ENCODE measurements around the gene SHISA5.
A peak's percentile ranks its signal among the peaks of the same experiment; 100 is the strongest.
"Not testable (repeated sequence)": the region's sequence is repeated elsewhere in the genome, so short reads cannot be mapped to it uniquely, and the experiment has no call there.

Gene SHISA5

GRCh38 chr3:48476426-48477053 lies 27.4 kb downstream of the SHISA5 start:
- DNase-seq: no peak

DNA sequence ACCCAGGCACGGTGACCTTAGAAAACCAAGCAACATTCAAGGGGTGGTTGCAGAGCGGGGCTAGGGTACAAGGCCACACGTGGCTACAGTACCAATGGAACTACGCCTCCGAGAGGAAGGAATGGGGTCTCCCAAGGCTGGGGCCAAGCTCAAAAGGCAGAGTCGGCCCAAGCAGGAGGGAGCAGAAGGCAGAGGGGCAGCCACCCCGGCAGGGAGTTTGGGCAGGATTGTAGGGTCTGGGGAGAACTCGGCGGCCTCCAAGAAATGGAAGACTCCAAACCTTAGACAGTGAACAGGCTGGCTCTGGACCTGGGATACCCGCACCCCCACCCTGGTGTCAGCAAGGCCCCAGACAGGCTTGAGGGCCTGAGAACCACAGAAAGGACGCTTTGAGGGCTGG lies 28.8 kb downstream of the SHISA5 start:
- no peak for DNase-seq

- no peak for DNase-seq
These were observed 29.4 kb downstream of the SHISA5 start for GRCh38 chr3:48474619-48475018.

GRCh38 chr3:48474031-48474430 lies 29.9 kb downstream of the SHISA5 start:
- not testable (repeated sequence) for DNase-seq

DNA sequence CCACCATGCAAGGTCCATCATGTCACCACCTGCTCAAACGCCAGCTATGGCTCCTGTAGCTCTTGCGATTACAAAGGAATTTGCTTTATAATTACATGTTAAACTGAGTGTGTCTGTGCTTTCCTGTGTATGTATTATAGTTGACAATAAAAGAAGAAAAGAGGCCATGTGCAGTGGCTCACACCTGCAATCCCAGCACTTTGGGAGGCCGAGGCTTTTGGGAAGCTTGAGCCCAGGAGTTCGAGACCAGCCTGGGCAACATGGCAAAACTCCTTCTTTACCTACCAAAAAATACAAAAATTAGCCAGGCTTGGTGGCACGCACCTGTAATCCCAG lies 30.4 kb downstream of the SHISA5 start:
- no peak for DNase-seq

- peak; percentile 31 for DNase-seq
These were observed 30.9 kb downstream of the SHISA5 start for GRCh38 chr3:48472923-48473616.

GRCh38 chr3:48472673-48472922 lies 31.4 kb downstream of the SHISA5 start:
- no peak for DNase-seq

GRCh38 chr3:48470286-48470685 lies 33.7 kb downstream of the SHISA5 start:
- DNase-seq: no peak

- no peak for DNase-seq
These were observed 34.7 kb downstream of the SHISA5 start for GRCh38 chr3:48469046-48469915.

DNA sequence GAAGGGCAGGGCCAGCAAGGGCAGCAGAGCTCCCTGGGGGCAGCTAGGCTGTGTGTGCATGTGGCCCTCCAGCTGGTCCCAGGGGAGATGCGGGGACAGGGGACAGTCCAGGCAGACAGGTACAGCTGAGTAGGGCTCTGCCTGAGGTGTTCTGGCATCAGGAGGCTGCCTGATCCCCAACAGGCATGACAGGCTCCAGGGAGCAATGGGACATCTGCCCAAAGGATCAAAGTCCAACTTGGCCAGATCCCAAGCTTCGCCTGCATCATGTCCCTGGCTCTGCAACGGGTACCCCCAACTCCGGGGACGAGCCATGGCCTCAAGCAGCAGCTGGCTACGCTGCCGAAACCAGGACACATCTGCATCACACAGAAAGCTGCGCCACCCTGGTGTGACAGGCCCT lies 35.6 kb downstream of the SHISA5 start:
- DNase-seq: no peak

DNA sequence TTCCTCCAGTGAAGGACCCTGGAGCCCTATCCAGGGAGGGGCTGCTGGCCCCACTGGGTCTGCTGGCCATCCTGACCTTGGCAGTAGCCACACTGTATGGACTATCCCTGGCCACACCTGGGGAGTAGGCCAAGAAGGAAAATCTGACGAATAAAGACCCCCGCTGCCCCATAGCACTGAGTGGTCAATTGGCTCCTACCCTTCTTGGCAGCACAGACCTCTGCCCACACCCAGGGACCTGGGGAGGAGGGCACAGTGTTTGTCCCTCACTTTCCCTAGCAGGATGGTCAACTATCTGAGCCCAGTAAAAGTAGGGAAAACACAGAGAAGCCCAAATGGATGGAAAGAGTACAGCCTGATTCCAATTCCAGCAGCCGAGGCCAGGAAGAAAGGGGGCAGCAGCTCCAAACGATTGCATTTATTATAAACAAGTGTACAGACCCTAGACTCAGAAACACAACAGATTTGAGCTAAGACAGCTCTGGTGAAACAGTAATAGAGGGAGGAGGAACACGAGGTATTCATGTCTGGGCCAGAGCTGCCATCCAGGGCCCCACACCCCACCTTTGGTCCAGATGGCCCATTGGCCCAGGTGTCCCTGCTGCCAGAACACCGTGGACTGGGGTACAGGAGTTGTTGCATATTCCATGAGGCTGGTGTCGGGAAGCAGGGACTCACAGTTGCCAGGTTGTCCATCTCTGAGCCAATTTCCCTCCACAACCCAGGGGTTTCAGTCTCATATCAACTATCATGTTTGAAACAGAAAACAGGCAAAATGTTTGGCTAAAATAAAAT lies 36.3 kb downstream of the SHISA5 start:
- no peak for DNase-seq

DNA sequence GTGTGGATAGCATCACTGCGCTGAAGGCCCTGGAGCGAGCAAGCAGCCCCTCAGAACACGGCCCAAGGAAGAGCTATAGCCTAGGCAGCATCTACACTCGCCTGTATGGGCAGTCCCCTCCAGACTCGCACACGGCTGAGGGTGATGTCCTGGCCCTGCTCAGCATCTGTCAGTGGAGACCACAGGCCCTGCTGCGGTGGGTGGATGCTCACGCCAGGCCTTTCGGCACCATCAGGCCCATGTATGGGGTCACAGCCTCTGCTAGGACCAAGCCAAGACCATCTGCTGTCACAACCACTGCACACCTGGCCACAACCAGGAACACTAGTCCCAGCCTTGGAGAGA lies 36.9 kb downstream of the SHISA5 start:
- no peak for DNase-seq

- no peak for DNase-seq
These were observed 37.4 kb downstream of the SHISA5 start for GRCh38 chr3:48466386-48467109.

DNA sequence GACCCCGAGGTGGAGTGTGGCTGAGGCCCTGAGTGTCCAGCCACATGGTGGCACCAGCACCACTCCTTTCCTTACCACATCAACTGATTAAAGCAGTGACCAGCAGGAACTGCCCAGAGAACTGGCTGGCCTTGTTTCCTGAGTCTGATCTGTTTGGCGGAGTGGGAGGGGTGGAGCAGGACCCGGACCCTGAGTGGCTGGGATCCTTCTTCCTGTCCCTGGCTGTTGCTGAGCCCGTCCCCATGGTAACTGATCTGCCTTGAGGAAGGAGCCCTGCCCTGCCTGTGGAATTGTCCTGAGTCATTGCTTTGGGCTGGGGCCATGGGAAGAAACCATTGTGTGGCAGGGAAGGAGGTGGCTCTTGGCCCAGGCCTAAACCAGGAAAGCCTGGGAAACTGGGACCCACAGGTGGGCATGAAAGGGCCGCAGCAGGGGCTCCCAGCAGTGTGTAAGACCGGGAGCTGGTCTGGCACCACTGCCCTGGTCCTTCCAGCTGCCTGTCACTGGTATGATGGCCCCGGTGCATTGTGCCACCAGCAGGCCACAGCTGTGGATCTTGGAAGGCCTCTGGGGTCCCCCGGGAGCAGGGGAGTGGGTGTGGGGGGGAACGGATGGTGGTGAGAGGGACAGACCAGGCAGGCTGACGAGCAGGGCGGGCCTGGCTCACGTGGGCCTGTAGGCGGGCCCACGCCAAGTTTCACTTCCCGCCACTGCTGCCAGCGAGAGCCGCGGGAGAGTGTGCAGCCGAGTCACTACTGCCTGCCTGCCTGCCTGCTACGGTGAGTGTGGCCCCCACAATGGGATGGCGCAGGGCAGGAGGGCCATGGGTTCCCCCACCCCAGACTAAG lies 38.2 kb downstream of the SHISA5 start:
- DNase-seq: peak; percentile 58

- DNase-seq: no peak
These were observed 38.8 kb downstream of the SHISA5 start for GRCh38 chr3:48465237-48465530.

DNA sequence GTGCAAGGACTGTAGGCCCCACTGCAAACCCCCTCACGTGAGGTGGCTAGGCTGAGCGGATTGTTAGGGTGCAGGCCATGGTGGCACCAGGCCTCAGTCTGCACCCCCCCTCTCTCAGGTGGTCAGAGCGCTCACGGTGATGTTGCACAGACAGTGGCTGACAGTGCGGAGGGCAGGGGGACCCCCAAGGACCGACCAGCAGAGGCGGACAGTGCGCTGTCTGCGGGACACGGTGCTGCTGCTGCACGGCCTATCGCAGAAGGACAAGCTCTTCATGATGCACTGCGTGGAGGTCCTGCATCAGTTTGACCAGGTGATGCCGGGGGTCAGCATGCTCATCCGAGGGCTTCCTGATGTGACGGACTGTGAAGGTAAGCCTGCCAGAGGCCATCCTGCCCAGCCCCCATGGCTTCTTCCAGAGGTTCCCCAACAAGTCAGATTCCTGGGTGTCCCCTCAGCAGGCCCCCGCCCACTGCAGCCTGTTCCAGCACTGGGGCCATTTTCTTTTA lies 39.2 kb downstream of the SHISA5 start:
- DNase-seq: no peak

DNA sequence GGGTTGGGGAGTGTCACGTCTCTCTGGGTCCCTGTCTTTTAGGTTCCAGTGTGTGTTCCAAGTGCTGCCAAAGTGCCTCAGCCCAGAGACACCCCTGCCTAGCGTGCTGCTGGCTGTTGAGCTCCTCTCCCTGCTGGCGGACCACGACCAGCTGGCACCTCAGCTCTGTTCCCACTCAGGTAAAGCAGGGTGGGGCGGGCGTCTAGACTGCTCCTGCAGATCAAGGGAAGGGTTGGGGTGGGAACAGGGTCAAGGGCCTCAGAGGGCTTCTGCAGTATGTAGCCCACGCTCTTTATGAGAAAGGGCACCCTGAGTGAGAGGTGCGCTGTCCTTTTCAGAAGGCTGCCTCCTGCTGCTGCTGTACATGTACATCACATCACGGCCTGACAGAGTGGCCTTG lies 40.3 kb downstream of the SHISA5 start:
- DNase-seq: no peak

DNA sequence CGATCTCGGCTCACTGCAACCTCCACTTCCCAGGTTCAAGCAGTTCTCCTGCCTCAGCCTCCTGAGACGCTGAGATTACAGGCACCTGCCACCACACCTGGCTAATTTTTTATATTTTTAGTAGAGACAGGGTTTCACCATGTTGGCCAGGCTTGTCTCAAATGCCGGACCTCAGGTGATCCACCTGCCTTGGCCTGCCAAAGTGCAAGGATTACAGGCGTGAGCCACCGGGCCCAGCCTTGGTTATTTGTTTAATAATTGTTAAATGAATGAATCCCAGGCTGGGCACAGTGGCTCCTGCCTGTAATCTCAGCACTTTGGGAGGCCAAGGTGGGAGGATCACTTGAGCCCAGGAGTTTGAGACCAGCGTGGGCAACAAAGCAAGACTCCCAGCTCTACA lies 42.2 kb downstream of the SHISA5 start:
- not testable (repeated sequence) for DNase-seq

DNA sequence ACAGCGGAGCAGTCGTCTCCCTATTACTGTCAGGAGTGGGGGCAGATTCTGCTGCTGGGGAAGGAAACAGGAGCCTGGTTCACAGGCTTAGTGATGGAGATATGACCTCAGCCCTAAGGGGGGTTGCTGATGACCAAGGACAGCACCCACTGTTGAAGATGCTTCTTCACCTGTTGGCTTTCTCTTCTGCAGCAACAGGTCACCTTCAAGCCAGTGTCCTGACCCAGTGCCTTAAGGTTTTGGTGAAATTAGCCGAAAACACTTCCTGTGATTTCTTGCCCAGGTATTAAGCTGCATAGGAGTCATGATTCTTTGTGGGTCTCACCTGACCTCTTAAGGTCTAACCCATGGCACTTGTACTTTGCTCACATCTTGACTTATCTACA lies 43.5 kb downstream of the SHISA5 start:
- DNase-seq: no peak

DNA sequence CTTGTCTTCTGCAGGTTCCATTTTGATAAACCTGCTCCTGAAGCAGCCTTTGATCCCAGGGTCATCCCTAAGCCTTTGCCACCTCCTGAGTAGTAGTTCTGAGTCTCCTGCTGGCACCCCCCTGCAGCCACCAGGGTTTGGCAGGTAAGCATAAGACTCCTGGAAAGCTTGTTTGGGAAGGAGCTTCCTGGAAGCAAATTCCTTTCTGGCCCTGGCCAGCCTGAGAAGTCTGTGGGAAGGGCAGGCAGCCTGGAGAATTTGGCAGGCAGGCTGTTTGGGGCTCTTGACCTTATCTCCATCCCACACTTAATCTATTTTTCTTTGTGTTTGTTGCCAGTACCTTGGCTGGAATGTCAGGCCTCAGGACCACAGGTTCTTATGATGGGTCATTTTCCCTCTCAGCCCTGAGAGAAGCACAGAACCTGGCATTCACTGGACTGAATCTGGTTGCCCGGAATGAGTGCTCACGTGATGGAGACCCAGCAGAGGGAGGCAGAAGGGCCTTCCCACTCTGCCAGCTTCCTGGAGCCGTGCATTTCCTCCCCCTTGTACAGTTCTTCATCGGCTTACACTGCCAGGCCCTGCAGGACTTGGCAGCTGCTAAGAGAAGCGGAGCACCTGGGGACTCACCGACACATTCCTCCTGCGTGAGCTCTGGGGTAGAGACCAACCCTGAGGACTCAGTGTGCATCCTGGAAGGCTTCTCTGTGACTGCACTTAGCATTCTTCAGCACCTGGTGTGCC lies 44.0 kb downstream of the SHISA5 start:
- DNase-seq: no peak

DNA sequence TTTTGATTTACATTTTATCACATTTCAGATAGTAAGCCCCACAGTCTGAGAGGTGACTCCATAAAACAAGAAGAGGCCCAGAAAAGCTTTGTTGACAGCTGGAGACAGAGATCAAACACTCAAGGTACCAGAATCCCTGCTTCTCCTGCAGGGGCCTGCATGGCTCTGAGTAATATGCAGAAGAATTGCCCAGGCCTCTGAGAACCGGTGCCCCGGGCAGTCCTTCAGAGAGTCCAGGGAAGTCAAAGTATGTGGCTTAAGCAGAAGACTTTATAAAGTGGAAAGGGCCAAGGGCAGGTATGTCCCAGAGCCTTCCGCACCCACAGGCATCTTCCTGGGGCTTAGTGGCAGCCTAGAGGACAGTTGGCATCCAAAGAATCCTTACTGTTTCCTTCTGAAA lies 44.6 kb downstream of the SHISA5 start:
- DNase-seq: no peak
